ENCODE data around the gene RASGRF2. TPM values are rescaled to one million over a fixed set of nuclear protein-coding genes. Genes with fewer than 3 reads are reported as not detected.
"Not testable (repeated sequence)": the region's sequence is repeated elsewhere in the genome, so short reads cannot be mapped to it uniquely, and the experiment has no call there.

The RASGRF2 gene
- total RNA-seq, 1 donor from 2014 or later = 0.05 TPM

DNA sequence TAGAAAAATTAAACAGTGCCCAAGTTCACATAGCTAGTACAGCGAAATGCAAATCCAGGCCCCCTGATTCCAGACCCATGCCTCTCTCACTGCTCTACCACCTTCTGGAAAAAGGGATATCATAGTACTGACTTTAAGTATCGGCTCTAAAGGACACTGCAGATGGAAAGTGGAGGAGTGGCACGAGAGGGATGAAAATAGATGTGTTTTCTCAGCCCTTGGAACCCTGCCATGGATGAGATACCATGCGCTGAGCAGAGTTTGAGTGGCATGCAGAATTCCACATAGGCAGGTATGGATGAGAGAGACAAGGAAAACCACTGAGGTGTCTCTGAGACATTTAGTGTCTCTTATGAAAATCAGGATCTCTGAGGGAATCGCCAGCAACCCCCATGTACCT lies 291.8 kb downstream of the RASGRF2 start:
- Mint-ChIP-seq H3K4me3 (ENCODE audit: unreplicated experiment) (no peak overlapping the region), H3K36me3 (ENCODE audit: unreplicated experiment) (peaks cover 6% of the 10 kb centered on the region), H3K27ac (ENCODE audit: unreplicated experiment) (no peak overlapping the region), H3K9me3 (ENCODE audit: unreplicated experiment) (peaks cover 4% of the 10 kb centered on the region), H3K27me3 (ENCODE audit: unreplicated experiment) (no peaks in the 10 kb centered on the region), H3K4me1 (ENCODE audit: unreplicated experiment) (peaks cover 1% of the 10 kb centered on the region)
- DNase-seq (ENCODE audit: extremely low spot score, unreplicated experiment) = no peak
- TF ChIP-seq, protein P1, sequence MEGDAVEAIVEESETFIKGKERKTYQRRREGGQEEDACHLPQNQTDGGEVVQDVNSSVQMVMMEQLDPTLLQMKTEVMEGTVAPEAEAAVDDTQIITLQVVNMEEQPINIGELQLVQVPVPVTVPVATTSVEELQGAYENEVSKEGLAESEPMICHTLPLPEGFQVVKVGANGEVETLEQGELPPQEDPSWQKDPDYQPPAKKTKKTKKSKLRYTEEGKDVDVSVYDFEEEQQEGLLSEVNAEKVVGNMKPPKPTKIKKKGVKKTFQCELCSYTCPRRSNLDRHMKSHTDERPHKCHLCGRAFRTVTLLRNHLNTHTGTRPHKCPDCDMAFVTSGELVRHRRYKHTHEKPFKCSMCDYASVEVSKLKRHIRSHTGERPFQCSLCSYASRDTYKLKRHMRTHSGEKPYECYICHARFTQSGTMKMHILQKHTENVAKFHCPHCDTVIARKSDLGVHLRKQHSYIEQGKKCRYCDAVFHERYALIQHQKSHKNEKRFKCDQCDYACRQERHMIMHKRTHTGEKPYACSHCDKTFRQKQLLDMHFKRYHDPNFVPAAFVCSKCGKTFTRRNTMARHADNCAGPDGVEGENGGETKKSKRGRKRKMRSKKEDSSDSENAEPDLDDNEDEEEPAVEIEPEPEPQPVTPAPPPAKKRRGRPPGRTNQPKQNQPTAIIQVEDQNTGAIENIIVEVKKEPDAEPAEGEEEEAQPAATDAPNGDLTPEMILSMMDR (IDR thresholded peaks at IDR 0.05) = no peak

DNA sequence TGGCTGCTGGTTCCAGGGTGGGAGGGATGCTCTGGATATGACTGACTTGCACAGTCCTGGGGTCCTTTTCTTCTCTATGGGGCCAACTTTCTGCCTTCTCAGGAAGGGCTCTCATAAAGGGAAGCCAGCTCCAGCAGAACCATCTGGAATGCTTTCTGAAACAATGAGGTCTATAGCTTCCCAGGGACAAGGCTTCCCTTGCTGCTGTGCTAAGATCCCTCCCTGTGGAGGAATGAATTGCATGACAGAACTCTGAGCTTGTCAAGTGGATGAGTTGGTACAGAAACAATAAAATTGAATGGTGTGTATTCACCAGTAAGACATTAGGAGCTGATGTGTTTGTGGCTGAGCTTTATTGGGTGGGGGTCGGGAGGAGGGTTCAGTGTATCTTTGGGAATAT lies 292.7 kb downstream of the RASGRF2 start:
- H3K27me3 Mint-ChIP-seq (ENCODE audit: unreplicated experiment) = no peaks in the 10 kb centered on the region
- H3K4me1 Mint-ChIP-seq (ENCODE audit: unreplicated experiment) = peaks cover 1% of the 10 kb centered on the region
- DNase-seq (ENCODE audit: extremely low spot score, unreplicated experiment) = no peak
- no peak overlapping the region for H3K27ac Mint-ChIP-seq (ENCODE audit: unreplicated experiment)
- TF ChIP-seq, protein P1 (IDR thresholded peaks at IDR 0.05) = no peak
- H3K9me3 Mint-ChIP-seq (ENCODE audit: unreplicated experiment) = peaks cover 4% of the 10 kb centered on the region
- H3K36me3 Mint-ChIP-seq (ENCODE audit: unreplicated experiment) = peaks cover 6% of the 10 kb centered on the region
- no peak overlapping the region for H3K4me3 Mint-ChIP-seq (ENCODE audit: unreplicated experiment)

DNA sequence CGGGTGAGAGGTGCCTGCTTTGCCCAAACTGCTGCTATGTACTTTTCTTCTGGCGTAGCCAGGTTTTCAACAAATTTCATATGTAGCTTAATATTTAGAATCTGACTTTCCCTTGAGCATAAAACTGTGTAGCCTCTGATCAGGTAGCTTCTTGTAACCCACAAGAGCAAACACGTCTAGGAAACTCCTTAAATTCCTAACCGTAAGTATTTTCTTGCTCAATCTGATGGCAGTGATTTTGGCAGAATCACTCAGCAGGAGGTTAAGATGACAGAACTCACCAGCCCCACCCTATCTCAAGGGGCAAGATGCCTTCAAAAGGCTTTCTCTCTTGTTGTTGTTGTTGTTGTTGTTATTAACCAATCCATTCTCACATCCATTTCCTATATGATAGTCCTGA lies 293.7 kb downstream of the RASGRF2 start:
- Mint-ChIP-seq H3K27me3 (ENCODE audit: unreplicated experiment) (no peaks in the 10 kb centered on the region), H3K27ac (ENCODE audit: unreplicated experiment) (no peak overlapping the region), H3K4me3 (ENCODE audit: unreplicated experiment) (no peak overlapping the region), H3K36me3 (ENCODE audit: unreplicated experiment) (peaks cover 6% of the 10 kb centered on the region), H3K9me3 (ENCODE audit: unreplicated experiment) (peaks cover 4% of the 10 kb centered on the region), H3K4me1 (ENCODE audit: unreplicated experiment) (peaks cover 1% of the 10 kb centered on the region)
- TF ChIP-seq, protein P1 (IDR thresholded peaks at IDR 0.05) = no peak
- DNase-seq (ENCODE audit: extremely low spot score, unreplicated experiment) = no peak

DNA sequence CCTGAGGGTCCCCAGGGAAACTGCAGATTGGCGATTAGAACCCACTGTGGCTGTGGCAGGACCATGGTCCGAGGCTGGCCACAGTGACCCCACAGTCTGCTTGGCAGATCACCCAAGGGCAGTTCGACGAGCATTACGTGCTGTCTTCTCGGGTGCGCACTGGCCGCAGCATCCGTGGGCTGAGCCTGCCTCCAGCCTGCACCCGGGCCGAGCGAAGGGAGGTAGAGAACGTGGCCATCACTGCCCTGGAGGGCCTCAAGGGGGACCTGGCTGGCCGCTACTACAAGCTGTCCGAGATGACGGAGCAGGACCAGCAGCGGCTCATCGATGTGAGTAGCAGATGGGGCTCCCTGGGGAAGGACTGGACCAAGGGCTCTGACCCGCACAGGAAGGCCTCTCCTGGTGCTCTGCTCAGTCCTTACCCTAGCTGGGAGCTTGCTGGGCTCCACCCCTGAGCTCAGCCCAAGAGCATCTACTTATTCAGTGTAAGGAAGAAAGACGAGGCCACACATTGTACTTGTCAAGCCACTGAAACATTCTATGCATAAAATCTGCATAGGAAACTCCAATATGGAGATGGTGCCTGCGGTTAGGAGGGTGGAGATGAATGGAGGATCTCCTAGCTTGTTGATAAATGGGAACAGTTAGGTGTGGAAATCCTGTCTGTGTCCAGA lies 294.9 kb downstream of the RASGRF2 start:
- peaks cover 7% of the 10 kb centered on the region for H3K9me3 Mint-ChIP-seq (ENCODE audit: unreplicated experiment)
- H3K36me3 Mint-ChIP-seq (ENCODE audit: unreplicated experiment) = peaks cover 6% of the 10 kb centered on the region
- H3K27ac Mint-ChIP-seq (ENCODE audit: unreplicated experiment) = no peak overlapping the region
- DNase-seq (ENCODE audit: extremely low spot score, unreplicated experiment) = no peak
- H3K27me3 Mint-ChIP-seq (ENCODE audit: unreplicated experiment) = no peaks in the 10 kb centered on the region
- no peak overlapping the region for H3K4me3 Mint-ChIP-seq (ENCODE audit: unreplicated experiment)
- TF ChIP-seq, protein P1 (IDR thresholded peaks at IDR 0.05) = no peak
- peaks cover 1% of the 10 kb centered on the region for H3K4me1 Mint-ChIP-seq (ENCODE audit: unreplicated experiment)

DNA sequence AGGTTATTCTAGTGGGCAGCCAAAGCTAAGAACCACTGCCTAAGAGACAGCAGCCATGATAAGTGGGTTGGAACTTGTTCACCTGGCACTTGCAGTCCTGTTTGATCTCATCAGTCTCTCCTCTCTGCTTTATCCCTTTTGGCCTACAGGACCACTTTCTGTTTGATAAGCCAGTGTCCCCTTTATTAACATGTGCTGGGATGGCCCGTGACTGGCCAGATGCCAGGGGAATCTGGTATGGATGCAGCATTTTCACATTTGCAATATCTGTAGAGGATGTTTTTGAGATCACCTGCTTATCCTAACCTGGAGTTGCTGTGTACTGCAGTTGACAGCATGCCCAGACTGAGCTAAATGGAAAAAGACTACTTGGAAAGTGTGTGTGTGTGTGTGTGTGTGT lies 296.6 kb downstream of the RASGRF2 start:
- peaks cover 1% of the 10 kb centered on the region for H3K4me1 Mint-ChIP-seq (ENCODE audit: unreplicated experiment)
- H3K9me3 Mint-ChIP-seq (ENCODE audit: unreplicated experiment) = peaks cover 17% of the 10 kb centered on the region
- H3K4me3 Mint-ChIP-seq (ENCODE audit: unreplicated experiment) = no peak overlapping the region

DNA sequence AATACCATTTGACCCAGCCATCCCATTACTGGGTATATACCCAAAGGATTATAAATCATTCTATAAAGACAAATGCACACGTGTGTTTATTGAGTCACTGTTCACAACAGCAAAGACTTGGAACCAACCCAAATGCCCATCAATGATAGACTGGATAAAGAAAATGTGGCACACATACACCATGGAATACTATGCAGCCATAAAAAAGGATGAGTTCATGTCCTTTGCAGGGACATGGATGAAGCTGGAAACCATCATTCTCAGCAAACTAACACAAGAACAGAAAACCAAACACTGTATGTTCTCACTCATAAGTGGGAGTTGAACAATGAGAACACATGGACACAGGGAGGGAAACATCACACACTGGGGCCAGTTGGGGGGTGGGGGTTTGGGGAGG lies 302.6 kb downstream of the RASGRF2 start:
- not testable (repeated sequence) for H3K4me3 Mint-ChIP-seq (ENCODE audit: unreplicated experiment); DNase-seq (ENCODE audit: extremely low spot score, unreplicated experiment); H3K27me3 Mint-ChIP-seq (ENCODE audit: unreplicated experiment); H3K36me3 Mint-ChIP-seq (ENCODE audit: unreplicated experiment); H3K27ac Mint-ChIP-seq (ENCODE audit: unreplicated experiment); H3K4me1 Mint-ChIP-seq (ENCODE audit: unreplicated experiment)
- H3K9me3 Mint-ChIP-seq (ENCODE audit: unreplicated experiment) = peaks cover 17% of the 10 kb centered on the region

More for the DNA sequence above, 296.6 kb downstream of the RASGRF2 start:
- no peak for DNase-seq (ENCODE audit: extremely low spot score, unreplicated experiment)
- Mint-ChIP-seq H3K36me3 (ENCODE audit: unreplicated experiment) (peaks cover 7% of the 10 kb centered on the region), H3K27ac (ENCODE audit: unreplicated experiment) (no peak overlapping the region), H3K27me3 (ENCODE audit: unreplicated experiment) (no peaks in the 10 kb centered on the region)
- TF ChIP-seq, protein P1 (IDR thresholded peaks at IDR 0.05) = no peak

Measured in osteocyte (in vitro differentiated cells).